Measurements from ENCODE around the gene RPS4Y2. TPM values are rescaled to one million over a fixed set of nuclear protein-coding genes. Genes with fewer than 3 reads are reported as not detected.

The RPS4Y2 gene
- total RNA-seq, 1 experiment from 2014 or later, result not detected

GRCh38 chrY:20746919-20747318 is 9.0 kb upstream of the RPS4Y2 start:
- Histone ChIP-seq H3K4me2 (ENCODE audit: low read length) (no peak overlapping the region), H3K9ac (ENCODE audit: low read length) (no peak overlapping the region), H2AFZ (ENCODE audit: low read depth, low read length, poor library complexity, severe bottlenecking) (no peak overlapping the region), H3K36me3 (ENCODE audit: control insufficient read depth in 1 of 2, insufficient read depth in 2 of 2, low read length in 2 of 2) (no peaks in the 10 kb centered on the region), H3K4me1 (ENCODE audit: control insufficient read depth in 1 of 2, insufficient read depth in 2 of 2, low read length in 2 of 2) (no peaks in the 10 kb centered on the region), H3K27ac (ENCODE audit: low read depth, low read length) (no peak overlapping the region), H3K9me3 (ENCODE audit: control insufficient read depth in 1 of 2, insufficient read depth in 1 of 2, low read depth in 1 of 2, low read length in 2 of 2) (no peaks in the 10 kb centered on the region), H3K79me2 (ENCODE audit: insufficient read depth, low read length) (no peaks in the 10 kb centered on the region), H3K9me2 (ENCODE audit: insufficient read depth) (no peaks in the 10 kb centered on the region), H3K27me3 (ENCODE audit: insufficient read depth, low read length) (no peaks in the 10 kb centered on the region), H3K4me3 (replicated peaks in 1 of 2; ENCODE audit: low read depth in 1 of 2, low read length in 2 of 2) (no peak overlapping the region), H4K20me1 (ENCODE audit: insufficient read depth) (no peaks in the 10 kb centered on the region)
- TF ChIP-seq EGR1 (IDR thresholded peaks at IDR 0.05; ENCODE audit: low read depth) (no peak), POLR2A (IDR thresholded peaks at IDR 0.05; ENCODE audit: borderline replicate concordance, extremely low read depth, insufficient read depth, insufficient read length) (no peak), TCF7L2 (IDR thresholded peaks at IDR 0.05; ENCODE audit: borderline replicate concordance, extremely low read depth, insufficient read depth, insufficient read length) (no peak), EZH2 (IDR thresholded peaks at IDR 0.05) (no peak), ELF1 (IDR thresholded peaks at IDR 0.05; ENCODE audit: borderline replicate concordance, low read depth) (no peak), ATF3 (IDR thresholded peaks at IDR 0.05) (no peak), FOSL1 (IDR thresholded peaks at IDR 0.05; ENCODE audit: low read depth) (no peak), SP1 (IDR thresholded peaks at IDR 0.05; ENCODE audit: low read depth) (no peak), REST (IDR thresholded peaks at IDR 0.05; ENCODE audit: low read depth) (no peak)
- ATAC-seq (no peak), DNase-seq (ENCODE audit: low read depth, low spot score) (no peak)
- ChIA-PET CTCF (no interaction called here), RAD21 (ENCODE audit: low non-redundant PET in 1 of 2, low total read pairs in 2 of 2, uncharacterized antibody in 2 of 2, unreplicated experiment in 2 of 2) (no interaction called here), POLR2A (no interaction called here)
- no TSS peak for BruUV-seq (replicated peaks)
- intact Hi-C loops (cut with micrococcal nuclease), result no loop called here
